ENCODE measurements around the gene IPO11.

GRCh38 chr5:62605638-62606037 is 193.1 kb downstream of the IPO11 start:
- no peak for TF ChIP-seq POLR2AphosphoS5 (IDR thresholded peaks at IDR 0.05; ENCODE audit: low read depth)
- TF ChIP-seq, protein P1, sequence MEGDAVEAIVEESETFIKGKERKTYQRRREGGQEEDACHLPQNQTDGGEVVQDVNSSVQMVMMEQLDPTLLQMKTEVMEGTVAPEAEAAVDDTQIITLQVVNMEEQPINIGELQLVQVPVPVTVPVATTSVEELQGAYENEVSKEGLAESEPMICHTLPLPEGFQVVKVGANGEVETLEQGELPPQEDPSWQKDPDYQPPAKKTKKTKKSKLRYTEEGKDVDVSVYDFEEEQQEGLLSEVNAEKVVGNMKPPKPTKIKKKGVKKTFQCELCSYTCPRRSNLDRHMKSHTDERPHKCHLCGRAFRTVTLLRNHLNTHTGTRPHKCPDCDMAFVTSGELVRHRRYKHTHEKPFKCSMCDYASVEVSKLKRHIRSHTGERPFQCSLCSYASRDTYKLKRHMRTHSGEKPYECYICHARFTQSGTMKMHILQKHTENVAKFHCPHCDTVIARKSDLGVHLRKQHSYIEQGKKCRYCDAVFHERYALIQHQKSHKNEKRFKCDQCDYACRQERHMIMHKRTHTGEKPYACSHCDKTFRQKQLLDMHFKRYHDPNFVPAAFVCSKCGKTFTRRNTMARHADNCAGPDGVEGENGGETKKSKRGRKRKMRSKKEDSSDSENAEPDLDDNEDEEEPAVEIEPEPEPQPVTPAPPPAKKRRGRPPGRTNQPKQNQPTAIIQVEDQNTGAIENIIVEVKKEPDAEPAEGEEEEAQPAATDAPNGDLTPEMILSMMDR (conservative IDR thresholded peaks at IDR 0.05; ENCODE audit: low read depth in 2 of 2), result no peak
- no peak for TF ChIP-seq EZH2phosphoT487 (IDR thresholded peaks at IDR 0.05; ENCODE audit: unreplicated experiment)
- TF ChIP-seq, protein P2, sequence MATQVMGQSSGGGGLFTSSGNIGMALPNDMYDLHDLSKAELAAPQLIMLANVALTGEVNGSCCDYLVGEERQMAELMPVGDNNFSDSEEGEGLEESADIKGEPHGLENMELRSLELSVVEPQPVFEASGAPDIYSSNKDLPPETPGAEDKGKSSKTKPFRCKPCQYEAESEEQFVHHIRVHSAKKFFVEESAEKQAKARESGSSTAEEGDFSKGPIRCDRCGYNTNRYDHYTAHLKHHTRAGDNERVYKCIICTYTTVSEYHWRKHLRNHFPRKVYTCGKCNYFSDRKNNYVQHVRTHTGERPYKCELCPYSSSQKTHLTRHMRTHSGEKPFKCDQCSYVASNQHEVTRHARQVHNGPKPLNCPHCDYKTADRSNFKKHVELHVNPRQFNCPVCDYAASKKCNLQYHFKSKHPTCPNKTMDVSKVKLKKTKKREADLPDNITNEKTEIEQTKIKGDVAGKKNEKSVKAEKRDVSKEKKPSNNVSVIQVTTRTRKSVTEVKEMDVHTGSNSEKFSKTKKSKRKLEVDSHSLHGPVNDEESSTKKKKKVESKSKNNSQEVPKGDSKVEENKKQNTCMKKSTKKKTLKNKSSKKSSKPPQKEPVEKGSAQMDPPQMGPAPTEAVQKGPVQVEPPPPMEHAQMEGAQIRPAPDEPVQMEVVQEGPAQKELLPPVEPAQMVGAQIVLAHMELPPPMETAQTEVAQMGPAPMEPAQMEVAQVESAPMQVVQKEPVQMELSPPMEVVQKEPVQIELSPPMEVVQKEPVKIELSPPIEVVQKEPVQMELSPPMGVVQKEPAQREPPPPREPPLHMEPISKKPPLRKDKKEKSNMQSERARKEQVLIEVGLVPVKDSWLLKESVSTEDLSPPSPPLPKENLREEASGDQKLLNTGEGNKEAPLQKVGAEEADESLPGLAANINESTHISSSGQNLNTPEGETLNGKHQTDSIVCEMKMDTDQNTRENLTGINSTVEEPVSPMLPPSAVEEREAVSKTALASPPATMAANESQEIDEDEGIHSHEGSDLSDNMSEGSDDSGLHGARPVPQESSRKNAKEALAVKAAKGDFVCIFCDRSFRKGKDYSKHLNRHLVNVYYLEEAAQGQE (IDR thresholded peaks at IDR 0.05; ENCODE audit: unreplicated experiment), result no peak

Measured in GM23338 (cell line).